Astrocyte of the cerebellum (primary cell): ENCODE measurements around the gene SLCO3A1.

Source experiments
- DNase-seq: peaks from one replicate; pipeline ENCODE4 v3.0.0-alpha.2; 2011; ENCODE audit warnings: low read depth
- H3K4me3 ChIP-seq: 2 replicates; pipeline ENCODE4 v1.5.1; 2011; ENCODE audit warnings: mild to moderate bottlenecking, low read depth, low read length, moderate library complexity
- CTCF ChIP-seq: IDR thresholded peaks from 2 replicates; pipeline ENCODE4 v1.5.1; 2012; ENCODE audit warnings: low read length, low read depth, moderate library complexity, mild to moderate bottlenecking; ENCODE audit errors: missing control alignments
- in situ Hi-C: cut with HindIII; loops from 2 replicates; pipeline ENCODE4 v1.10.0; 2017; ENCODE audit warnings: low sequenced_read_pairs

Gene SLCO3A1

GRCh38 chr15:91864664-91865063 is 11.2 kb downstream of the SLCO3A1 start:
- in situ Hi-C loops, result no loop called here
- no peak for DNase-seq
- TF ChIP-seq CTCF, result no peak

GRCh38 chr15:91865486-91865885 is 12.0 kb downstream of the SLCO3A1 start:
- TF ChIP-seq CTCF, result no peak
- in situ Hi-C loops, result no loop called here
- H3K4me3 ChIP-seq, result no peak overlapping the region
- no peak for DNase-seq

More at GRCh38 chr15:91864664-91865063, 11.2 kb downstream of the SLCO3A1 start:
- no peak overlapping the region for H3K4me3 ChIP-seq

- in situ Hi-C loops, result no loop called here
- H3K4me3 ChIP-seq, result no peak overlapping the region
- no peak for DNase-seq
- TF ChIP-seq CTCF, result no peak
These were observed 12.4 kb downstream of the SLCO3A1 start for GRCh38 chr15:91865950-91866349.

- no peak for DNase-seq
- in situ Hi-C loops, result no loop called here
- no peak for TF ChIP-seq CTCF
- no peak overlapping the region for H3K4me3 ChIP-seq
These were observed 12.9 kb downstream of the SLCO3A1 start for GRCh38 chr15:91866371-91866905.

GRCh38 chr15:91866971-91867372 is 13.5 kb downstream of the SLCO3A1 start:
- no peak for TF ChIP-seq CTCF
- no peak for DNase-seq
- in situ Hi-C loops, result no loop called here
- H3K4me3 ChIP-seq, result no peak overlapping the region

- H3K4me3 ChIP-seq, result no peak overlapping the region
- peak; percentile 68 for DNase-seq
- in situ Hi-C loops, result no loop called here
- no peak for TF ChIP-seq CTCF
These were observed 14.1 kb downstream of the SLCO3A1 start for GRCh38 chr15:91867581-91868026.
